Mesendoderm (in vitro differentiated cells): ENCODE measurements around the gene FYB1.

Experiments used
- DNase-seq: peaks from one replicate; pipeline ENCODE4 v3.0.0; 2013
- H2AK5ac ChIP-seq: 2 replicates; pipeline ENCODE4 v1.6.1; 2013; ENCODE audit warnings: low read length, inconsistent platforms
- H2BK120ac ChIP-seq: 2 replicates; pipeline ENCODE4 v1.6.1; 2013; ENCODE audit warnings: low read depth, mild to moderate bottlenecking, low read length, moderate library complexity, mixed read lengths
- H2BK15ac ChIP-seq: replicated peaks from 2 replicates; pipeline ENCODE4 v1.6.1; 2013; ENCODE audit warnings: low read depth, mild to moderate bottlenecking, moderate library complexity
- H2BK5ac ChIP-seq: 2 replicates; pipeline ENCODE4 v1.6.1; 2013; ENCODE audit warnings: low read length, inconsistent platforms
- H3K18ac ChIP-seq: 2 replicates; pipeline ENCODE4 v1.6.1; 2013; ENCODE audit warnings: mild to moderate bottlenecking, low read length, mixed read lengths
- H3K23ac ChIP-seq: one replicate; pipeline ENCODE4 v1.6.1; 2013; ENCODE audit warnings: low read length
- H3K27ac ChIP-seq: 2 replicates; pipeline ENCODE4 v1.5.1; 2013; ENCODE audit warnings: low read depth, mild to moderate bottlenecking, inconsistent platforms, low read length, moderate library complexity
- H3K27me3 ChIP-seq: 2 replicates; pipeline ENCODE4 v1.6.1; 2013; ENCODE audit warnings: low read length, control low read depth, mild to moderate bottlenecking, inconsistent platforms; ENCODE audit not compliant: insufficient read depth, poor library complexity
- H3K36me3 ChIP-seq: 2 replicates; pipeline ENCODE4 v1.6.1; 2013; ENCODE audit warnings: low read length, inconsistent platforms; ENCODE audit not compliant: control insufficient read depth, insufficient read depth
- H3K4ac ChIP-seq: one replicate; pipeline ENCODE4 v1.6.1; 2013; ENCODE audit warnings: low read depth, mild to moderate bottlenecking, low read length, moderate library complexity
- H3K4me1 ChIP-seq: 2 replicates; pipeline ENCODE4 v1.6.1; 2013; ENCODE audit warnings: low read depth, low read length, inconsistent platforms; ENCODE audit not compliant: control insufficient read depth
- H3K4me2 ChIP-seq: 2 replicates; pipeline ENCODE4 v1.6.1; 2013; ENCODE audit warnings: low read length
- H3K4me3 ChIP-seq: 2 replicates; pipeline ENCODE4 v1.5.1; 2013; ENCODE audit warnings: mild to moderate bottlenecking, low read length
- H3K56ac ChIP-seq: one replicate; pipeline ENCODE4 v1.6.1; 2013; ENCODE audit warnings: low read length
- H3K79me1 ChIP-seq: 2 replicates; pipeline ENCODE4 v1.6.1; 2013; ENCODE audit warnings: low read length, inconsistent platforms
- H3K79me2 ChIP-seq: 2 replicates; pipeline ENCODE4 v1.6.1; 2013; ENCODE audit warnings: mild to moderate bottlenecking, low read length; ENCODE audit not compliant: control insufficient read depth, insufficient read depth
- H3K9ac ChIP-seq: 2 replicates; pipeline ENCODE4 v1.6.1; 2013; ENCODE audit warnings: low read length, inconsistent platforms
- H4K5ac ChIP-seq: one replicate; pipeline ENCODE4 v1.6.1; 2013; ENCODE audit warnings: low read length
- H4K8ac ChIP-seq: one replicate; pipeline ENCODE4 v1.6.1; 2013; ENCODE audit warnings: low read depth, mild to moderate bottlenecking, control low read depth, low read length, moderate library complexity
- WGBS: extraction: QIAGEN DNeasy Blood & Tissue Kit; methylation state at CpG from one replicate; pipeline ENCODE4 v1.1.7; 2013; ENCODE audit warnings: low lambda C conversion rate, missing lambda C conversion rate; ENCODE audit not compliant: insufficient coverage; ENCODE audit errors: extremely low coverage; 5-methylcytosine and 5-hydroxymethylcytosine counted together

Gene FYB1

GRCh38 chr5:39120052-39120420 lies 99.3 kb downstream of the FYB1 start:
- Histone ChIP-seq H3K9ac (no peak overlapping the region), H2BK15ac (no peak overlapping the region), H3K79me2 (no peaks in the 10 kb centered on the region), H3K79me1 (no peaks in the 10 kb centered on the region), H3K4me2 (no peak overlapping the region), H3K27me3 (no peaks in the 10 kb centered on the region), H3K4ac (no peak overlapping the region), H3K18ac (no peak overlapping the region), H2AK5ac (no peak overlapping the region), H3K36me3 (no peaks in the 10 kb centered on the region), H2BK120ac (no peak overlapping the region), H2BK5ac (no peak overlapping the region), H3K23ac (no peak overlapping the region), H3K4me3 (no peak overlapping the region), H3K27ac (no peak overlapping the region), H3K56ac (no peak overlapping the region), H4K8ac (no peak overlapping the region), H3K4me1 (no peaks in the 10 kb centered on the region), H4K5ac (no peak overlapping the region)
- 100% methylated on average over 1 of the region's 1 CpG for WGBS
- DNase-seq: no peak

DNA sequence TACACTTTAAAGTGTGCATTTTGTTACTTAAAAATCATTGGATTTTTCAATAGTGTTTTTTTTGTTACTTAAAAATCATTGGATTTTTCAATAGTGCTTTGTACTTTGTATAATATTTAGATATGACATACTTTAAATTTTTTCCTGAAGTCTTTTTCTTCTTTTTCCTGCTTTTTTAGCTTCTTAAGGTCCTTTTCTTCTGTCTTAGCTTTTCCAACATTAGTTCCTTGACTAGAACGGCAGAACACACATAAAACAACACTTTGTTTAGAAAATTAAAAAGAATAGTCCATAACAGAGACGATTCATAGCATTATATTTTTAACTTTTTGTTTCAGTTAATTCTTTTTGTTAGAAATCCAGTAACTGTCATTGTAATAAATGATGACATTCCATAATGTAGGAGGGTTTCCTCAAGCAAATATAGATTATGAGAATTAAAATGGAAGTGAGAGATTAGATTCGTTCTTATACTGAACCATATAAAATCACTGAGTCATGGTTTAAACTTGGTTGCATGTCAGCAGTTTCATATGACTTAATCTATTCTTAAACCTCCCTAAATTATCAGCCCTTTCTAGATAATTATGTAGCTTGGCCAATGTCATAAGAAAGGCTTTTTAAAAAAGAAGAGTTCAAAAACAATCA lies 99.8 kb downstream of the FYB1 start:
- Histone ChIP-seq H2BK5ac (no peak overlapping the region), H3K18ac (no peak overlapping the region), H3K36me3 (no peaks in the 10 kb centered on the region), H2BK120ac (no peak overlapping the region), H3K4me3 (no peak overlapping the region), H3K23ac (no peak overlapping the region), H3K9ac (no peak overlapping the region), H4K8ac (no peak overlapping the region), H3K27me3 (no peaks in the 10 kb centered on the region), H3K79me2 (no peaks in the 10 kb centered on the region), H3K4ac (no peak overlapping the region), H3K27ac (no peak overlapping the region), H3K4me1 (no peaks in the 10 kb centered on the region), H2AK5ac (no peak overlapping the region), H3K79me1 (no peaks in the 10 kb centered on the region), H3K56ac (no peak overlapping the region), H2BK15ac (no peak overlapping the region), H3K4me2 (no peak overlapping the region), H4K5ac (no peak overlapping the region)
- no CpG with 5 or more reads among the region's 3 CpGs for WGBS
- DNase-seq: no peak

- H3K27me3 ChIP-seq: no peaks in the 10 kb centered on the region
- H3K23ac ChIP-seq: no peak overlapping the region
- H2BK120ac ChIP-seq: no peak overlapping the region
- no peak overlapping the region for H3K27ac ChIP-seq
- no peaks in the 10 kb centered on the region for H3K4me1 ChIP-seq
- H3K4me2 ChIP-seq: no peak overlapping the region
- no peak overlapping the region for H3K9ac ChIP-seq
- WGBS: no CpG with 5 or more reads among the region's 2 CpGs
- no peak overlapping the region for H2BK15ac ChIP-seq
- H2AK5ac ChIP-seq: no peak overlapping the region
- no peak overlapping the region for H3K18ac ChIP-seq
- no peak overlapping the region for H3K56ac ChIP-seq
- H2BK5ac ChIP-seq: no peak overlapping the region
- no peak overlapping the region for H4K5ac ChIP-seq
- H3K36me3 ChIP-seq: no peaks in the 10 kb centered on the region
- no peak overlapping the region for H3K4ac ChIP-seq
- H3K79me1 ChIP-seq: no peaks in the 10 kb centered on the region
- no peak for DNase-seq
- H4K8ac ChIP-seq: no peak overlapping the region
- H3K4me3 ChIP-seq: no peak overlapping the region
- no peaks in the 10 kb centered on the region for H3K79me2 ChIP-seq
Observed at GRCh38 chr5:39118638-39119037, 100.7 kb downstream of the FYB1 start.

DNA sequence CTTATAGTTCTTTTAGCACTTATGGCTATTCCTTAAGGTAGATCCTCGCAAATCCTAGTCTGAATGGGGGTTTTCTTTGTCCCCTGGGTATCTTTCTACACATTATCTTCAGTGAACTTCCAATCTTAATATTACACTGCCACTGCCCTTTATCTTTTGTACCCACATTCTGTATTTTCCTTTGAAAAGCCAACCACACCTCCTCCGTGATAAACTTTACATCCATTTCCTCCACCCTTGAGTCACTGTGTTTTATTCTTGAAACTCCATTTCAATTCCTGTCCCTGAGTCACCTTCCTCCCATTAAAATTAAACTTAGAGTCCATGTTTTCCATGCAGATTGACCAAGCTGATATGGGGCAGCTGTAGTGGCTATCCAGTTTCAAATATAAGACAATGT lies 102.0 kb downstream of the FYB1 start:
- H3K4me1 ChIP-seq: no peaks in the 10 kb centered on the region
- no peak overlapping the region for H3K18ac ChIP-seq
- no peaks in the 10 kb centered on the region for H3K79me2 ChIP-seq
- no peaks in the 10 kb centered on the region for H3K36me3 ChIP-seq
- DNase-seq: no peak
- WGBS: no CpG with 5 or more reads among the region's 2 CpGs
- H3K4ac ChIP-seq: no peak overlapping the region
- H2BK5ac ChIP-seq: no peak overlapping the region
- H3K27me3 ChIP-seq: no peaks in the 10 kb centered on the region
- no peak overlapping the region for H3K56ac ChIP-seq
- H4K5ac ChIP-seq: no peak overlapping the region
- H3K4me2 ChIP-seq: no peak overlapping the region
- no peaks in the 10 kb centered on the region for H3K79me1 ChIP-seq
- H4K8ac ChIP-seq: no peak overlapping the region
- H3K27ac ChIP-seq: no peak overlapping the region
- H3K9ac ChIP-seq: no peak overlapping the region
- H2BK120ac ChIP-seq: no peak overlapping the region
- H2AK5ac ChIP-seq: no peak overlapping the region
- H3K4me3 ChIP-seq: no peak overlapping the region
- H3K23ac ChIP-seq: no peak overlapping the region
- H2BK15ac ChIP-seq: no peak overlapping the region

- Histone ChIP-seq H2BK15ac (no peak overlapping the region), H4K8ac (no peak overlapping the region), H3K18ac (no peak overlapping the region), H2AK5ac (no peak overlapping the region), H3K56ac (no peak overlapping the region), H3K4me2 (no peak overlapping the region), H3K27me3 (no peaks in the 10 kb centered on the region), H4K5ac (no peak overlapping the region), H2BK5ac (no peak overlapping the region), H3K27ac (no peak overlapping the region), H3K23ac (no peak overlapping the region), H3K36me3 (no peaks in the 10 kb centered on the region), H3K4me3 (no peak overlapping the region), H3K9ac (no peak overlapping the region), H3K4me1 (no peaks in the 10 kb centered on the region), H3K79me2 (no peaks in the 10 kb centered on the region), H3K4ac (no peak overlapping the region), H2BK120ac (no peak overlapping the region), H3K79me1 (no peaks in the 10 kb centered on the region)
- no peak for DNase-seq
- WGBS: no CpG with 5 or more reads among the region's 3 CpGs
Observed at GRCh38 chr5:39116344-39117170, 102.8 kb downstream of the FYB1 start.
